SK-N-MC (cell line): Measurements from ENCODE around the gene SEPTIN1.

Experiments used
- EZH2 ChIP-seq: fragments of 200-600 bp; sonication (generic); IDR thresholded peaks from one replicate; pipeline ENCODE4 v1.6.1; 2017; ENCODE audit warnings: antibody characterized with exemption
- POLR2AphosphoS5 ChIP-seq: IDR thresholded peaks from 2 replicates; pipeline ENCODE4 v1.6.1; 2012; ENCODE audit warnings: mild to moderate bottlenecking, low read depth, low read length, borderline replicate concordance

- TF ChIP-seq POLR2AphosphoS5 (no peak; the same call in 1 of the 2 replicates), EZH2 (no peak)
Observed at GRCh38 chr16:30399435-30400186, 17.2 kb upstream of the SEPTIN1 start.
